Gastrocnemius medialis (tissue), 4 donors: ENCODE data around the gene BBS9.

Experiments
- CTCF ChIP-seq, 5 experiments: fragments of 450-650 bp in 3 of 5; fragments of 200-600 bp in 2 of 5; sonication (generic) in 2 of 5; IDR thresholded peaks in 4 of 5; conservative IDR thresholded peaks in 1 of 5; 1 replicate in 4 of 5; 2 replicates in 1 of 5; pipeline ENCODE4 v1.5.1; 2016 to 2019; ENCODE audit warnings: antibody characterized with exemption in 5 of 5, mild to moderate bottlenecking in 3 of 5, moderate library complexity in 3 of 5
- POLR2A ChIP-seq, 2 donors: fragments of 450-650 bp; IDR thresholded peaks; one replicate each; pipeline ENCODE4 v1.6.1; 2017; ENCODE audit warnings: antibody characterized with exemption in 2 of 2, mild to moderate bottlenecking in 2 of 2, moderate library complexity in 2 of 2

GRCh38 chr7:33336820-33337219 lies 207.5 kb downstream of the BBS9 start:
- TF ChIP-seq CTCF (IDR thresholded peaks at IDR 0.05 in 4 of 5, conservative IDR thresholded peaks at IDR 0.05 in 1 of 5), result no peak
- TF ChIP-seq POLR2A (IDR thresholded peaks at IDR 0.05), result no peak
